Measurements from ENCODE around the gene FOXA1.

GRCh38 chr14:37591941-37592481, 3.0 kb downstream of the FOXA1 start:
- TF ChIP-seq CTCF (IDR thresholded peaks at IDR 0.05) (no peak), POLR2A (IDR thresholded peaks at IDR 0.05) (no peak), EP300 (IDR thresholded peaks at IDR 0.05) (no peak)
